SK-N-SH (cell line): ENCODE measurements around the gene DCAF11.
"Not testable (repeated sequence)": the region's sequence is repeated elsewhere in the genome, so short reads cannot be mapped to it uniquely, and the experiment has no call there.

Experiments used
- CTCF ChIP-seq: fragments of 200-600 bp; sonication (generic); IDR thresholded peaks from 2 replicates; pipeline ENCODE4 v1.6.1; 2017; ENCODE audit warnings: antibody characterized with exemption, mild to moderate bottlenecking, moderate library complexity
- GABPA ChIP-seq: IDR thresholded peaks from 2 replicates; pipeline ENCODE4 v1.4.0; 2012; ENCODE audit warnings: low read depth, mild to moderate bottlenecking
- GATA2 ChIP-seq: sonication (generic); formaldehyde crosslinking; IDR thresholded peaks from 2 replicates; pipeline ENCODE4 v1.5.0; 2020; ENCODE audit warnings: mild to moderate bottlenecking, missing genetic modification reagents
- JUND ChIP-seq: IDR thresholded peaks from 2 replicates; pipeline ENCODE4 v1.4.0; 2012
- POLR2AphosphoS5 ChIP-seq: IDR thresholded peaks from 2 replicates; pipeline ENCODE4 v1.6.1; 2012; ENCODE audit warnings: low read depth, low read length
- REST ChIP-seq: IDR thresholded peaks from 2 replicates; pipeline ENCODE4 v1.6.1; 2012; ENCODE audit warnings: mild to moderate bottlenecking, low read depth, low read length, moderate library complexity
- RFX5 ChIP-seq: IDR thresholded peaks from 2 replicates; pipeline ENCODE4 v1.6.1; 2012; ENCODE audit warnings: mild to moderate bottlenecking, improper control_type of control experiment, low read length
- RXRA ChIP-seq: IDR thresholded peaks from 2 replicates; pipeline ENCODE4 v1.4.0; 2012; ENCODE audit warnings: low read depth, mild to moderate bottlenecking, borderline replicate concordance
- TAF1 ChIP-seq: IDR thresholded peaks from 2 replicates; pipeline ENCODE4 v1.6.1; 2012; ENCODE audit warnings: low read depth, mild to moderate bottlenecking, low read length, moderate library complexity, borderline replicate concordance
- YY1 ChIP-seq: IDR thresholded peaks from 2 replicates; pipeline ENCODE4 v1.4.0; 2012; ENCODE audit warnings: low read depth, mild to moderate bottlenecking

GRCh38 chr14:24105609-24106239 lies 8.9 kb upstream of the DCAF11 start:
- not testable (repeated sequence) for TF ChIP-seq CTCF; REST; TAF1; JUND; GATA2 (CRISPR knock-in tag); RXRA; GABPA; RFX5; POLR2AphosphoS5; YY1
